ENCODE results near the gene NKAIN2. TPM values are rescaled to one million over a fixed set of nuclear protein-coding genes. Genes with fewer than 3 reads are reported as not detected.

The NKAIN2 gene
- polyA plus RNA-seq, 1 of the 3 experiments (the other 2 are of a cell fraction) = not detected

GRCh38 chr6:124430740-124431318 lies 627.2 kb downstream of the NKAIN2 start:
- Histone ChIP-seq H3K9ac (no peak overlapping the region), H3K36me3 (replicated peaks in 1 of 2; ENCODE audit: control insufficient read depth in 1 of 2, insufficient read depth in 2 of 2, low read length in 1 of 2) (no peaks in the 10 kb centered on the region), H3K4me2 (no peak overlapping the region), H3K27ac (ENCODE audit: low read depth in 2 of 2, low read length in 1 of 2) (no peak overlapping the region), H3K4me3 (ENCODE audit: low read depth in 2 of 2, low read length in 1 of 2) (no peak overlapping the region), H3F3A (replicated peaks; ENCODE audit: insufficient read depth) (no peaks in the 10 kb centered on the region), H3K27me3 (ENCODE audit: insufficient read depth) (no peaks in the 10 kb centered on the region), H3K9me3 (no peaks in the 10 kb centered on the region), H4K20me1 (ENCODE audit: insufficient read depth) (no peaks in the 10 kb centered on the region), H3K9me2 (no peaks in the 10 kb centered on the region), H2AFZ (ENCODE audit: low read depth) (no peak overlapping the region), H3K79me2 (ENCODE audit: insufficient read depth) (no peaks in the 10 kb centered on the region), H3K4me1 (ENCODE audit: control insufficient read depth in 1 of 2, insufficient read depth in 2 of 2, low read depth in 1 of 2, low read length in 1 of 2) (no peaks in the 10 kb centered on the region)
- no peak for TF ChIP-seq RCOR1 (IDR thresholded peaks at IDR 0.05; ENCODE audit: low read length)
- no peak for TF ChIP-seq SIN3A (IDR thresholded peaks at IDR 0.05; ENCODE audit: borderline replicate concordance, low read depth, low read length)
- TF ChIP-seq MXI1 (IDR thresholded peaks at IDR 0.05; ENCODE audit: low read depth, low read length) = no peak
- TF ChIP-seq REST (IDR thresholded peaks at IDR 0.05; ENCODE audit: low read depth, low read length) = no peak
- no peak for TF ChIP-seq FOSL2 (IDR thresholded peaks at IDR 0.05; ENCODE audit: borderline replicate concordance, low read depth)
- TF ChIP-seq TCF12 (IDR thresholded peaks at IDR 0.05) = no peak
- TF ChIP-seq EP300 (IDR thresholded peaks at IDR 0.05; ENCODE audit: borderline replicate concordance in 1 of 2, low read depth in 1 of 2, low read length in 1 of 2) = no peak
- no peak for TF ChIP-seq TAF1 (IDR thresholded peaks at IDR 0.05; ENCODE audit: borderline replicate concordance, low read depth, low read length)
- DNase-seq = no peak
- ChIA-PET CTCF (no interaction called here), POLR2A (no interaction called here)
- 28% methylated on average over 7 of the region's 7 CpGs for WGBS (ENCODE audit: low lambda C conversion rate)

- Histone ChIP-seq H3K4me3 (ENCODE audit: low read depth in 2 of 2, low read length in 1 of 2) (no peak overlapping the region), H3F3A (replicated peaks; ENCODE audit: insufficient read depth) (no peaks in the 10 kb centered on the region), H4K20me1 (ENCODE audit: insufficient read depth) (no peaks in the 10 kb centered on the region), H2AFZ (ENCODE audit: low read depth) (no peak overlapping the region), H3K9me3 (no peaks in the 10 kb centered on the region), H3K9me2 (no peaks in the 10 kb centered on the region), H3K4me2 (no peak overlapping the region), H3K9ac (no peak overlapping the region), H3K27me3 (ENCODE audit: insufficient read depth) (no peaks in the 10 kb centered on the region), H3K79me2 (ENCODE audit: insufficient read depth) (no peaks in the 10 kb centered on the region), H3K27ac (ENCODE audit: low read depth in 2 of 2, low read length in 1 of 2) (no peak overlapping the region), H3K4me1 (ENCODE audit: control insufficient read depth in 1 of 2, insufficient read depth in 2 of 2, low read depth in 1 of 2, low read length in 1 of 2) (no peaks in the 10 kb centered on the region), H3K36me3 (replicated peaks in 1 of 2; ENCODE audit: control insufficient read depth in 1 of 2, insufficient read depth in 2 of 2, low read length in 1 of 2) (no peaks in the 10 kb centered on the region)
- ChIA-PET CTCF (no interaction called here), POLR2A (no interaction called here)
- 0% methylated on average over 1 of the region's 1 CpG for WGBS (ENCODE audit: low lambda C conversion rate)
- no peak for TF ChIP-seq FOXJ3 (CRISPR knock-in tag; IDR thresholded peaks at IDR 0.05)
- TF ChIP-seq PBX3 (IDR thresholded peaks at IDR 0.05) = no peak
- no peak for TF ChIP-seq FOXM1 (IDR thresholded peaks at IDR 0.05; ENCODE audit: low read depth)
- no peak for TF ChIP-seq EP300 (IDR thresholded peaks at IDR 0.05; ENCODE audit: borderline replicate concordance in 1 of 2, low read depth in 1 of 2, low read length in 1 of 2)
- TF ChIP-seq JUND (IDR thresholded peaks at IDR 0.05) = no peak
- no peak for TF ChIP-seq RCOR1 (IDR thresholded peaks at IDR 0.05; ENCODE audit: low read length)
- TF ChIP-seq TAF1 (IDR thresholded peaks at IDR 0.05; ENCODE audit: borderline replicate concordance, low read depth, low read length) = no peak
- no peak for TF ChIP-seq NRF1 (IDR thresholded peaks at IDR 0.05; ENCODE audit: low read depth, low read length)
- DNase-seq = no peak
These were observed 629.0 kb downstream of the NKAIN2 start for GRCh38 chr6:124432620-124433019.

Data from SK-N-SH (cell line).